C4-2B (cell line): Measurements from ENCODE around the gene TAB2.

Experiments used
- CTCF ChIP-seq: fragments of 450-650 bp; conservative IDR thresholded peaks from 2 replicates; pipeline ENCODE4 v1.5.1; 2017; ENCODE audit warnings: mild to moderate bottlenecking
- ZFX ChIP-seq: fragments of 450-650 bp; IDR thresholded peaks from 2 replicates; pipeline ENCODE4 v1.6.1; 2017

GRCh38 chr6:149385998-149386646, 68.6 kb downstream of the TAB2 start:
- no peak for TF ChIP-seq CTCF
- TF ChIP-seq ZFX = no peak
